DMS79 (cell line): ENCODE data around the gene HOXA9.

Source experiments
- DNase-seq: peaks from one replicate; lab custom pipeline; 2025; lab: John Stamatoyannopoulos, UW

Gene HOXA9

GRCh38 chr7:27151931-27152815, 13.2 kb downstream of the HOXA9 start, which contains the start of gene HOXA3:
TSS of gene HOXA3 (minus strand) at chr7:27152583. CDS start at chr7:27110640, 41,943 bp downstream.
- no peak for DNase-seq

- peak; percentile 37 for DNase-seq
Observed at GRCh38 chr7:27151341-27151930, 13.9 kb downstream of the HOXA9 start.

- DNase-seq: peak; percentile 79
Observed at GRCh38 chr7:27150568-27151340, 14.6 kb downstream of the HOXA9 start.

DNA sequence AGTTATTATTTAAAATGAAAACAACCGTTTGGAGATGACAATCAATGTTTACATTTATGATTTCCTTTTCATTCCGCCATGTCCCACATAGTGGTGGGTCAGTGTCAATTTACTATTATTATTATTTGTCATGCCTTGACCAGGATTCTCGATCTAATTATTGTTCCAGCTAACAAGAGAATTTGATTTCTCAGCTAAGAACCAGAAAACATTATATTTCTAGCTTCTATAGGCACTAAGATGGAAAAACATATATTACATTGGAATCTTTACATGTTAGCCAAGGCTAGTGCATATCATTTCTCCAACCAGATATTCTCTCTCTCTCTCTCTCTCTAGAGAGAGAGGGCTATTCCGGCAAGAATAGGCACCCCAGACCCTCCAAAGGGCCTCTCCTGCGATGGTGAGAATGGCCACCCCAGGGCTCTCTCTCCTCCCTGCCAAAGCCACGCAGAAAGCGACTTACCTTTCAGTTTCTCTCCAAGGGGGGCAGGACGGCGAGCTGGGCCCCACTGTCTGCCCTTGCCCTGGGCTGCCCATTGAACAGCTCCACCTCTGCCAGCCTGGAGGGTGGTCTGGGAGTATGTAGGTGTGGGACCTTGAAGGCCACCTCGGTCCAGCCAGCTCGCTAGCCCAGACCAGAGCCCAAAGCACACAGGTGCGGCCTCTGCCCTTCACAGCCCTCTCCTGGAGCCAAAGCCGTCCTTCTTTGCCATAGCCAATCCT, 15.3 kb downstream of the HOXA9 start:
- no peak for DNase-seq

DNA sequence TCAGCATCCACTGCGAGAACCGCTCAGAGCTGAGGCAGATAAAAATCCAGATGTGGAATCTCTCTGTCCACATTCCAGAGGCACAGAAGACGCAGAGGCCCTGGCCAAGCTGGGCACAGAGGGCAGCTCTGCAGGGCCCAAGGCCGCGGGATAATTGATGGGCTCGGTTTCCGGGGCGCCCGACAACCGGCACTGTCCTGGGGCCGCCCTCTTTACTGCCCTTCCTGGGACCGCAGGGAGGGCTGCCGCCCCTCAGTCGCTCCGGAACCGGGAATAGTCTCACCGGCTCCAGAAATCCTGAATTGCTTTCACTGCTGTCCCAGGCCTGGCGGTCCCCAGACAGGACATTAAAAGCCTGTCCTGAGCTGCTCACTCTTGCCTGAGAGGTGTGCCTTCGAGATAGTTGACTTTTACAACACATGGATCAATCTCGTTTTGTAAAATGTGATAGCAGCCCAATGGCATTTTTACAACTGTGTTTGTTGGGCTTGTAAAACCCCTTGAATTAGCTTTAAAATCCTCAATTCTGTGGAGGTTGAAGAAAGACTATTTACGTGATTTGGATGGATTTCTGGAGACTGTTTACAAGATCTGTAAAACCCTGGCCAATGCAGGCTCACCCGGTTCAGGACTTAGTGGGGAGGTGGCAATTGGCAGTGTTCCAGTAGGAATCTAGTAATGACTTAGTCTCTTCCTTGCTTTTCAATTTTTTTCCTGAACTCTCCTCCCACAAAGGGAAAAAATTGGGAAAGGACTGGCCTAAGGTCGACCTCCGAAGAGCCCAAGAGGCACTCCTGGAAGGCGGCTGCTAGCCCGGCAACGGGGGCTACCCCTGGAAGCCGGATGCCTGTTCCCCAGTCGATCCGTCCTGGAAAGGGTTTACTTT, 16.3 kb downstream of the HOXA9 start:
- DNase-seq: peak; percentile 20

GRCh38 chr7:27148031-27148755, 17.1 kb downstream of the HOXA9 start:
- DNase-seq: peak; percentile 32

- no peak for DNase-seq
Observed at GRCh38 chr7:27147199-27148030, 17.9 kb downstream of the HOXA9 start, which contains the start of gene HOXA6. TSS of gene HOXA6 (minus strand) at chr7:27147774. CDS start at chr7:27147749, 25 bp downstream.

- DNase-seq: no peak
Observed at GRCh38 chr7:27146491-27147198, 18.7 kb downstream of the HOXA9 start.

DNA sequence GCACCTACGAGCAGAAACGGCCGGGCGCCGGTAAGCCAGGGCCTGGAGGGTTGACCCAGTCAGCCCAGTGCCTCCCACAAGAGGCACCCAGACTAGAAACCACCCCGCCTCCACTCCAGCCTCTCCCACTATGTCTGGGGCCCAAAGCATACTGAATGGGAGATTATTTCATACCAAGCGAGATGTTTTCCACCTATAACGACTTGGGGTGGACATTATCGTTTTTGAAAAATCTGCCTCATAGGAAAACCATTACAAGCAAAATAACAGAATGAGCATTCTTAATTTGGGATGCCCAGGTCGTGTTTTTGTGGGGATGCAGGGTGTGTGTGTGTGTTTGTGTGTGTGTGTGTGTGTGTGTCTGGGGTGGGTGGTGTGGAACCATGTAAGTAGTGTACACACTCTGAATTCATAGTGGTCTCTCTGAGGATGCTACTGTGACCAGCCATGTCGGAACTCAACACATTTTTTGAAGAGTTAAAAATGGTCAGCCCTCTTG, 19.4 kb downstream of the HOXA9 start:
- no peak for DNase-seq

DNA sequence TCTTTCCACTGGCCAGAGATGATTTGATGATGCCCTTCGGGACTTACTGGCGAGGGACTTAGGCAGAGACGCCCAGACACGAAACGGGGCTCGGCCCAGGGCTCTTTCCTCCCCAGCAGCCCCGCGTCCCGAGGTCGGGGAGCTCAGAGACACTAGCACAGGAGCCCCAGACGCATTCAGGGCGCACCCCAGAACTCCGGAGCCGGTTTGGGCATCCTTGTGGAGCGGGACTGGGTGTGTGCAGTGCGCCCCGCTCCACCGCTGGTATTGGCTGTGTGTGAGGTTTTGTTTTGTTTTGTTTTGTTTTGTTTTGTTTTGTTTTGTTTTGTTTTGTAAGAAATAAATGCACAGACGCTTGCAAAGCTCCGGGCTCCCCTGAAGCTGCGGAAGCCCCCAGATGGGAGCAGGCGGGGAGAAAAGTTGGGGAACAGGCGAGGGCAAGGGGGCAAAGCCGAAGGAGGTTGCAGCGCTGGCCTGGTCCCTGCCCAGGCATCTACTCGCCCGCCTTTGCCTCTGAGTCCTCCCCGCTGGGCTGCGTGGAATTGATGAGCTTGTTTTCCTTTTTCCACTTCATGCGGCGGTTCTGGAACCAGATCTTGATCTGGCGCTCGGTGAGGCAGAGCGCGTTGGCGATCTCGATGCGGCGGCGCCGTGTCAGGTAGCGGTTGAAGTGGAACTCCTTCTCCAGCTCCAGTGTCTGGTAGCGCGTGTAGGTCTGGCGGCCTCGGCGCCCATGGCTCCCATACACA, 20.0 kb downstream of the HOXA9 start:
- DNase-seq: no peak

GRCh38 chr7:27144781-27145164, 20.6 kb downstream of the HOXA9 start:
- DNase-seq: no peak

DNA sequence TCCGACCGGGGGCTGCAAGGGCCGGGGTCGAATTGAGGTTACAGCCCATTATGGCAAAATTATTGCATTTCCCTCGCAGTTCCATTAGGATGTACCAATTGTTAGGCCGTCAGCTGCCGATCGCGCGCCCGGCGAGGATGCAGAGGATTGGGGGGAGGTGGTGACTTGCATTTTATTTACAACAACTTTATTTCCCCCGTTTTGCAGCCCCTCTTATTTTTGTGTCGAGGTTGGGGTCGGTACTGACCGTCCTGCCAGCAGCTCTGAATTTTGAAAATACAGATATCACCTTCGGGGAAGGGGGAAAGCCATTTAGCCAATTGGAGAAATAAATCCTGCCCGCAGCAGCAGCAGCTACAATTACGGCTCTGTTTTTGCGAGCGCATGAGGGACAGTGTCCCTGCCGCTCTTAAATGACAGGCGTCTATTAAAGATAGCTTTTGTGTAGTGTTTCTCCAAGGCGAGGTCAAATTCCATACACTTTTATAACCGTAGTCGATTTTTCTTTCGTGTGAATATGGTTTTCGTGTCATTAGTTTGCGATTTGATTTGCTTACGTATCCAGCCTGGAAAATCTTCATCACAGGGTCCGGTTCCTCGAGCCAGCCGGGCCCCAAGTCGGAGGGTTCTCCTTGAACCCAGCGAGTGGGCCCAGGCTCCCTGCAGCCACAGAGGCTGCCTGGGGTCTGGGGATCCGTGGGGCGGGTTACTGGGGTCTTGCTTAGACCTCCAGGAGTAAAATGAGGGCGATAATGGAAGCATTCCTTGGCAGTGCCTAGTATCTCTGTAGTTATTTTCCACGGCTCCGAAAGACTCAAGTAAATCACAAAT, 21.2 kb downstream of the HOXA9 start:
- DNase-seq: no peak

DNA sequence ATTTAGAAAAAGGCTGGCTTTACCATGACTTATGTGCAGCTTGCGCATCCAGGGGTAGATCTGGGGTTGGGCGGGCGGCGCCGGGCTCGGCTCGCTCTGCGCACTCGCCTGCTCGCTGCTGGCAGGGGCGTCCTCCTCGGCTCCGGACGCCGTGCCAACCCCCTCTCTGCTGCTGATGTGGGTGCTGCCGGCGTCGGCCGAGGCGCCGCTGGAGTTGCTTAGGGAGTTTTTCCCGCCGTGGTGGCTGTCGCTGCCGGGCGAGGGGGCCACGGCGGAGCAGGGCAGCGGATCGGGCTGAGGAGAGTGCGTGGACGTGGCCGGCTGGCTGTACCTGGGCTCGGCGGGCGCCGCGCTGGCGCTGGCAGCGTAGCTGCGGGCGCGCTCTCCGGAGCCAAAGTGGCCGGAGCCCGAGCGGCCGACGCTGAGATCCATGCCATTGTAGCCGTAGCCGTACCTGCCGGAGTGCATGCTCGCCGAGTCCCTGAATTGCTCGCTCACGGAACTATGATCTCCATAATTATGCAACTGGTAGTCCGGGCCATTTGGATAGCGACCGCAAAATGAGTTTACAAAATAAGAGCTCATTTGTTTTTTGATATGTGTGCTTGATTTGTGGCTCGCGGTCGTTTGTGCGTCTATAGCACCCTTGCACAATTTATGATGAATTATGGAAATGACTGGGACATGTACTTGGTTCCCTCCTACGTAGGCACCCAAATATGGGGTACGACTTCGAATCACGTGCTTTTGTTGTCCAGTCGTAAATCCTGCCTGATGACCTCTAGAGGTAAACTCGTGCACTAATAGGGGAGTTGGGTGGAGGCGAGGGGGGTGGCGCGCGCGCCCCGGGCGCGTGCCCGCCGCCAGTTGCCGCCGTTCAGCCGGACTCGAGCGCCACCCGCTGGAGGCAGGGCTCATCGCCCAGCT, 22.1 kb downstream of the HOXA9 start, which contains the start of gene HOXA5:
TSS of gene HOXA5 (minus strand) at position 659 of the 927 bp plus-strand sequence. CDS start at position 585, 74 bp downstream.
- peak; percentile 72 for DNase-seq

DNA sequence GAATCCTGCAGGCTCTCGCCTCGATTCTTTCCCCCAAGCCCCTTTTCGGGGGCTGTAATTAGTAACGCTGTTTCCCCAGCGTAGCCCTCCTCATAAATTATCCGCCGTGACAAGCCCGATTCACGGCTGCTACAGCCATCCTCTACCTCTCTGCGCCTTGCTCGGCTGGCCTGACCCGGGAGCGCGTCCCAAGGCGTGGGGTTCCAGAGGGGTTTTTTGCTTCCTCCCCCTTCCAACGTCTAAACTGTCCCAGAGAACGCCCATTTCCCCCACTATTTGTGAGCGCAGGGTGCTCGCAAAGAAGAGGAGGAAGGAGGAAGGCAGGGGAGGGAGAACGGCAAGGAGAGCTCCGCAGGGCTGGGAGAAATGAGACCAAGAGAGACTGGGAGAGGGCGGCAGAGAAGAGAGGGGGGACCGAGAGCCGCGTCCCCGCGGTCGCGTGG, 22.7 kb downstream of the HOXA9 start:
- no peak for DNase-seq

DNA sequence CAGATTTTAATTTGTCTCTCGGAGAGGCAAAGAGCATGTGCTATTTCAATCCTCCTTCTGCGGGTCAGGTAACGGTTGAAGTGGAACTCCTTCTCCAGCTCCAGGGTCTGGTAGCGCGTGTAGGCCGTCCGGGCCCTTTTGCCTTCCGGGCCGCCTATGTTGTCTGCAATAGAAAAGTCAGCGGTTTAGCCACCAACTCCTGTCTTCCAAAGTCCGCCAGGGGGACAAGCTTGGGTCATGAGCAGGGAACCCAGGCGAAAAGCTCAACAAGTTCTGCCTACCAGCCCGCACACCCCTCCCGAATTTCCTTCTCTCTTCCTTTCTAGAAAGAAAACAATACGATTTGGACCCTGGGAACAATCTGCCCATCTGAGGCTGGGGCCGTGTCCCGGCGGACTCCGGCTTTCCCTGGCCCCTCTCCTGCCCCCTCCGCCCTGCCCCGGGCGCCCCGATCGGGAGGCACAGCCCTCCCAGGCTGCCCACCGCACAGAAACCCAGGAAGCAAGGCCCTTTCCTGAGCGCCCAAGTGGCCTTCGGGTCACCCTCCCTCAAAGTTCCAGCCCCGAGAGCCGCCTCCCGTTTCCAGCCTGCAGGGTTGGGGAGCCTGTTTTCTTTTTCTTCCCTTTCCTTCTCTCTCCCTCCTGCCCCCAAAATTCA, 23.3 kb downstream of the HOXA9 start:
- DNase-seq: no peak
